ENCODE results near the gene FNIP2.
A peak's percentile ranks its signal among the peaks of the same experiment; 100 is the strongest.

Gene FNIP2

DNA sequence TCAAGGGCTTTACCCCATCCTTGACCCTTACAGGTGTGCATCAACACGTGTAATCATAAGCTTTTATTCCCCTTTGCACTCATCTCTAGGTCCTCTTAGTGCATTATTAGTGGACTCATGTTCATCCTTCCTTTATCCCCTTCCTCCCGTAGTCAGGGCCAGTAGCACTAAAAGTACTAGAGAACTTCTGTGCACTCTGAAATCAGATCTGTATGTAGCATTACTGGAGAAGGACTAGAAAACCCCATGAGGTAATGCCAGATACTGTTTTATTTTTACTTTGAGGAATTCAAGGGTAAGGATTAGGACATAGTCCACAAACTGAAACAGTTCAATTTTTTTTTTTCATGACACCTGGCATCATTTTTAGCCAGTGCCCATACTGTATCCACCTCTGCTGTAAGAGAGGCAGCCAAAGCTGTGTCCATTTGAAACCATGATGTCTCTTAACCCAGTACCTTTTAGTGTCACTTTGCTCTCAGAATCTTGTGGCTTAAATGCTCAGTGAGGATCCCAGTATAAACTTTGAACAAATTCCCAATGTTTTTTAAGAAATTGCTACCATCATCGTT is 134.7 kb downstream of the FNIP2 start:
- no peak for TF ChIP-seq CTCF (IDR thresholded peaks at IDR 0.05; ENCODE audit: low read depth, low read length, missing control alignments)
- DNase-seq (ENCODE audit: low read depth) = no peak
- H3K4me3 ChIP-seq (ENCODE audit: low read depth, low read length) = no peak overlapping the region

- no peak for TF ChIP-seq CTCF (IDR thresholded peaks at IDR 0.05; ENCODE audit: low read depth, low read length, missing control alignments)
- no peak for DNase-seq (ENCODE audit: low read depth)
- H3K4me3 ChIP-seq (ENCODE audit: low read depth, low read length) = no peak overlapping the region
Measured at GRCh38 chr4:158904815-158905214, 136.0 kb downstream of the FNIP2 start.

DNA sequence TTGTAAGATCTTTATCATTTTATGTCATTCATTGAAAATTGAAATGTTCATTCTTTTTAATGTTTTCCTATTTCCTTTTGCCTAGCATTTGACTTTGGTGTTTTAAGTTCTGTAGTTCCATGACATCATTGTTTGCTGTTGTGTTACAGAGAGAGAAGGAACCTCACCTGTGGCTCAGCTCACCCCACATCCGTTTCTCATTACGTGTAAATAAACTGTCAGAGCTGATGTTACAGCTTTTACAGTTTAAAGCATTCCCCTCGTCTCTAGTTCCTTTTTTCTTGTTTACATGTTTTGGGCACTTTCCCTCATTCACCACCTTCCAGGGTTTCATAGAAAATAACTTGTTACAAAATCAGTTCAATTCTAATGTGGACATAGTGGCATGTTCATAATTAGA is 137.2 kb downstream of the FNIP2 start:
- peak; percentile 62 for DNase-seq (ENCODE audit: low read depth)
- H3K4me3 ChIP-seq (ENCODE audit: low read depth, low read length) = no peak overlapping the region
- TF ChIP-seq CTCF (IDR thresholded peaks at IDR 0.05; ENCODE audit: low read depth, low read length, missing control alignments) = no peak

DNA sequence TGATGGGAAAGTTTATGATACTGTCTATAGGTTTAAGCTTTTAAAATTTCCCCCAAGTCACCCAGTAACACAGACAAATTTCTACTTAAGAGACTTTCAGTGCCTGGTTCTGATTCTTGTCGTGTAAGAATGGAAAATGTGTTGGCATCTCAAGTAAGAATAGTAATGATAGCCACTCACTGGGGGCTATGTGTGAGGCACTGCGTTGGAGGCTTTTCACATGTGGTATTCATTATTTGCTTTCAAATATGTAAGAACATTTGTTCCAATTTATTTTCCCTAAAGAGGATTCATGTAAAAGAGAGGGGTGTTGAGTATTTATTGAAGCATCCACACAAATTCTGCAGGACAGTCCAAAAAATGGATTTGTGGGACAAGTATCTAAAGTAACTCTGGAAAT is 143.6 kb downstream of the FNIP2 start:
- no peak overlapping the region for H3K4me3 ChIP-seq (ENCODE audit: low read depth, low read length)
- no peak for DNase-seq (ENCODE audit: low read depth)
- TF ChIP-seq CTCF (IDR thresholded peaks at IDR 0.05; ENCODE audit: low read depth, low read length, missing control alignments) = no peak

DNA sequence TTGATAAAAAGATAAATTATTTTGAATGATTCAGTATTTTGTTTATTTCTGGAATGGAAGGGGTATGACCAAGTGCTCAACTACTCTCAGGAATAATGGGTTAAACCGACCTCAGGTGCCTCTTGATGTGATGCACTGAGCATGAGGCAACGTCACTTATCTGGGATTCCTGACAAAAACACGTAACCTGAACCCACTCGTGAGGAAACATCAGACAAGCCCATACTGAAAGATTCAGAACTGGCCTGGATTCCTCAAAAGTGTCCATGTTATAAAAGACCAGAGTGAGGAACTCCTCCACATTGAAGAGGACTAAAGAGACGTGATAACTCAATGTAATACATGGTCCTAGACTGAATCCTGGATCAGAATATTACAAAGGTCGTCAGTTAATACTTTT is 144.0 kb downstream of the FNIP2 start:
- DNase-seq (ENCODE audit: low read depth) = no peak
- H3K4me3 ChIP-seq (ENCODE audit: low read depth, low read length) = no peak overlapping the region
- TF ChIP-seq CTCF (IDR thresholded peaks at IDR 0.05; ENCODE audit: low read depth, low read length, missing control alignments) = no peak

- no peak for DNase-seq (ENCODE audit: low read depth)
- no peak overlapping the region for H3K4me3 ChIP-seq (ENCODE audit: low read depth, low read length)
- TF ChIP-seq CTCF (IDR thresholded peaks at IDR 0.05; ENCODE audit: low read depth, low read length, missing control alignments) = no peak
Measured at GRCh38 chr4:158913766-158914165, 144.9 kb downstream of the FNIP2 start.

- no peak overlapping the region for H3K4me3 ChIP-seq (ENCODE audit: low read depth, low read length)
- no peak for TF ChIP-seq CTCF (IDR thresholded peaks at IDR 0.05; ENCODE audit: low read depth, low read length, missing control alignments)
- DNase-seq (ENCODE audit: low read depth) = no peak
Measured at GRCh38 chr4:158914218-158914617, 145.4 kb downstream of the FNIP2 start.

All from GM12864 (cell line).